HepG2 (cell line): ENCODE data around the gene PSMC3IP. TPM values are rescaled to one million over a fixed set of nuclear protein-coding genes. Genes with fewer than 3 reads are reported as not detected.

ENCODE experiments used
- FOXA3 ChIP-seq: IDR thresholded peaks from 2 replicates; pipeline ENCODE4 v1.6.1; 2016; ENCODE audit warnings: missing genetic modification reagents, missing compliant biosample characterization
- IRF2 ChIP-seq: IDR thresholded peaks from 2 replicates; pipeline ENCODE4 v1.6.1; 2018; ENCODE audit warnings: missing genetic modification reagents, missing compliant biosample characterization
- PITX1 ChIP-seq: sonication (generic); formaldehyde crosslinking; IDR thresholded peaks from 2 replicates; pipeline ENCODE4 v1.5.1; 2020; ENCODE audit warnings: mild to moderate bottlenecking, missing genetic modification reagents
- SKI ChIP-seq: fragments of 450-650 bp; IDR thresholded peaks from one replicate; pipeline ENCODE4 v1.6.1; 2018; ENCODE audit warnings: mild to moderate bottlenecking; ENCODE audit not compliant: partially characterized antibody
- ZNF235 ChIP-seq: sonication (generic); formaldehyde crosslinking; IDR thresholded peaks from 2 replicates; pipeline ENCODE4 v1.8.1; 2023; ENCODE audit warnings: mild to moderate bottlenecking, missing genetic modification reagents, borderline replicate concordance
- ZNF674 ChIP-seq: sonication (generic); formaldehyde crosslinking; IDR thresholded peaks from 2 replicates; pipeline ENCODE4 v1.5.0; 2020; ENCODE audit warnings: low read depth, mild to moderate bottlenecking, missing genetic modification reagents
- polyA plus RNA-seq, 8 experiments: library from polyadenylated mRNA; depleted of rRNA in 3 of 8; stranded (reverse) in 7 of 8; unstranded in 1 of 8; fragments of >200 nt; fragmentation: Illumina TruSeq in 4 of 8; extraction: Trizol in 4 of 8; gene quantifications; 2 replicates each; pipeline versions ENCODE4 v1.2.1 to v1.2.3, GENCODE V29; 2011 to 2016; ENCODE audit warnings: low read depth in 4 of 8, missing spikeins in 1 of 8, mixed read lengths in 1 of 8; ENCODE audit not compliant: insufficient read depth in 1 of 8
- total RNA-seq, 5 experiments: library from RNA; depleted of rRNA; stranded (reverse); fragments of >200 nt; fragmentation: Illumina TruSeq; extraction: Trizol; gene quantifications; 2 replicates each; pipeline ENCODE4 v1.2.3, GENCODE V29; 2016; ENCODE audit warnings: low read depth in 1 of 5
- TF ChIP-seq, protein P1 (sequence below): IDR thresholded peaks from 2 replicates; pipeline ENCODE4 v1.6.1; 2012; ENCODE audit warnings: low read depth, low read length, improper control_type of control experiment
- TF ChIP-seq, protein P2 (sequence below), 2 experiments: sonication (generic) in 1 of 2; formaldehyde crosslinking in 1 of 2; IDR thresholded peaks; 2 replicates each; pipeline versions ENCODE4 v1.4.0 to v1.6.1; 2018 to 2020; ENCODE audit warnings: missing genetic modification reagents in 2 of 2, borderline replicate concordance in 1 of 2, low read depth in 1 of 2, mild to moderate bottlenecking in 1 of 2, missing biosample characterization in 1 of 2
- TF ChIP-seq, protein P3 (sequence below): IDR thresholded peaks from 2 replicates; pipeline ENCODE4 v1.6.1; 2016
- TF ChIP-seq, protein P4 (sequence below): sonication (generic); formaldehyde crosslinking; conservative IDR thresholded peaks from 2 replicates; pipeline ENCODE4 v1.4.0; 2020; ENCODE audit warnings: mild to moderate bottlenecking, missing genetic modification reagents, moderate library complexity

The PSMC3IP gene
- total and polyA plus RNA-seq, 2 of the 13 experiments (the other 11 are each of a cell fraction or from before 2014, with no cell fraction given) = 6.5 to 22.4 TPM

DNA sequence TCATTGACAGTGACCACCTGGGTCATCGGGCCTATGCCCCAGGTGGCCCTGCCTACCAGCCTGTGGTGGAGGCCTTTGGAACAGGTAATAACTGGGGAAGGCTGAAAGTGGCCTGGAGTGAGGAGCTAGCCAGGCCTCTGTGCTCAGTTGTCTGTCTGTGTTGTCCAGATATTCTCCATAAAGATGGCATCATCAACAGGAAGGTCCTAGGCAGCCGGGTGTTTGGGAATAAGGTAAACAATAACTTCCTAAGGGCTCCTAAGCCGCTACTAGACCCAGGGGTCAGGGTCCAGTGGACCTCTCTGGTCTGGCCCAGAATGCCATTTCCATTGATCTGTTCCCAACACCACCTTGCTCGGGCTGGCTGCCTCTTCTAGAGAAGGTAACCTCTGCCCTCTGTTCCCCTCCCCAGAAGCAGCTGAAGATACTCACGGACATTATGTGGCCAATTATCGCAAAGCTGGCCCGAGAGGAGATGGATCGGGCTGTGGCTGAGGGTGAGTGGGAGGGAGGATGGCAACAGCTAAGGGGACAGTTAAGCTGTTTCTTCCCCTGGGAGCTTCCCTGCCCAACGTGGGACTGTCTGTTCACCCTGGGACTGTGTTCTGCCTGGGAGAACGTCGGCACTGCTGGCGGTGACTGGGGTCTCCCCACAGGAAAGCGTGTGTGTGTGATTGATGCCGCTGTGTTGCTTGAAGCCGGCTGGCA, 12.6 kb downstream of the PSMC3IP start (continued):
- no peak for TF ChIP-seq ZNF674 (CRISPR knock-in tag)
- TF ChIP-seq FOXA3 (CRISPR knock-in tag) = peak; percentile 78
- TF ChIP-seq, protein P1, sequence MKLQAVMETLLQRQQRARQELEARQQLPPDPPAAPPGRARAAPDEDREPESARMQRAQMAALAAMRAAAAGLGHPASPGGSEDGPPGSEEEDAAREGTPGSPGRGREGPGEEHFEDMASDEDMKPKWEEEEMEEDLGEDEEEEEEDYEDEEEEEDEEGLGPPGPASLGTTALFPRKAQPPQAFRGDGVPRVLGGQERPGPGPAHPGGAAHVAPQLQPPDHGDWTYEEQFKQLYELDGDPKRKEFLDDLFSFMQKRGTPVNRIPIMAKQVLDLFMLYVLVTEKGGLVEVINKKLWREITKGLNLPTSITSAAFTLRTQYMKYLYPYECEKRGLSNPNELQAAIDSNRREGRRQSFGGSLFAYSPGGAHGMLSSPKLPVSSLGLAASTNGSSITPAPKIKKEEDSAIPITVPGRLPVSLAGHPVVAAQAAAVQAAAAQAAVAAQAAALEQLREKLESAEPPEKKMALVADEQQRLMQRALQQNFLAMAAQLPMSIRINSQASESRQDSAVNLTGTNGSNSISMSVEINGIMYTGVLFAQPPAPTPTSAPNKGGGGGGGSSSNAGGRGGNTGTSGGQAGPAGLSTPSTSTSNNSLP = peak; percentile 39; the same call in 1 of the 2 replicates
- no peak for TF ChIP-seq ZNF235 (CRISPR knock-in tag)
- TF ChIP-seq, protein P2, sequence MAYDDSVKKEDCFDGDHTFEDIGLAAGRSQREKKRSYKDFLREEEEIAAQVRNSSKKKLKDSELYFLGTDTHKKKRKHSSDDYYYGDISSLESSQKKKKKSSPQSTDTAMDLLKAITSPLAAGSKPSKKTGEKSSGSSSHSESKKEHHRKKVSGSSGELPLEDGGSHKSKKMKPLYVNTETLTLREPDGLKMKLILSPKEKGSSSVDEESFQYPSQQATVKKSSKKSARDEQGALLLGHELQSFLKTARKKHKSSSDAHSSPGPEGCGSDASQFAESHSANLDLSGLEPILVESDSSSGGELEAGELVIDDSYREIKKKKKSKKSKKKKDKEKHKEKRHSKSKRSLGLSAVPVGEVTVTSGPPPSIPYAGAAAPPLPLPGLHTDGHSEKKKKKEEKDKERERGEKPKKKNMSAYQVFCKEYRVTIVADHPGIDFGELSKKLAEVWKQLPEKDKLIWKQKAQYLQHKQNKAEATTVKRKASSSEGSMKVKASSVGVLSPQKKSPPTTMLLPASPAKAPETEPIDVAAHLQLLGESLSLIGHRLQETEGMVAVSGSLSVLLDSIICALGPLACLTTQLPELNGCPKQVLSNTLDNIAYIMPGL (CRISPR knock-in tag; IDR thresholded peaks at IDR 0.05; ENCODE audit: borderline replicate concordance in 1 of 2, low read depth in 1 of 2) = no peak; a peak in 1 of 4 replicates
- TF ChIP-seq SKI = peak; percentile 74
- peak; percentile 84 for TF ChIP-seq IRF2 (CRISPR knock-in tag)
- TF ChIP-seq, protein P3, sequence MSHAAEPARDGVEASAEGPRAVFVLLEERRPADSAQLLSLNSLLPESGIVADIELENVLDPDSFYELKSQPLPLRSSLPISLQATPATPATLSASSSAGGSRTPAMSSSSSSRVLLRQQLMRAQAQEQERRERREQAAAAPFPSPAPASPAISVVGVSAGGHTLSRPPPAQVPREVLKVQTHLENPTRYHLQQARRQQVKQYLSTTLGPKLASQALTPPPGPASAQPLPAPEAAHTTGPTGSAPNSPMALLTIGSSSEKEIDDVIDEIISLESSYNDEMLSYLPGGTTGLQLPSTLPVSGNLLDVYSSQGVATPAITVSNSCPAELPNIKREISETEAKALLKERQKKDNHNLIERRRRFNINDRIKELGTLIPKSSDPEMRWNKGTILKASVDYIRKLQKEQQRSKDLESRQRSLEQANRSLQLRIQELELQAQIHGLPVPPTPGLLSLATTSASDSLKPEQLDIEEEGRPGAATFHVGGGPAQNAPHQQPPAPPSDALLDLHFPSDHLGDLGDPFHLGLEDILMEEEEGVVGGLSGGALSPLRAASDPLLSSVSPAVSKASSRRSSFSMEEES (CRISPR knock-in tag) = 0 out of 2 replicates have a peak, but pooled peaks have one; percentile 41
- TF ChIP-seq, protein P4, sequence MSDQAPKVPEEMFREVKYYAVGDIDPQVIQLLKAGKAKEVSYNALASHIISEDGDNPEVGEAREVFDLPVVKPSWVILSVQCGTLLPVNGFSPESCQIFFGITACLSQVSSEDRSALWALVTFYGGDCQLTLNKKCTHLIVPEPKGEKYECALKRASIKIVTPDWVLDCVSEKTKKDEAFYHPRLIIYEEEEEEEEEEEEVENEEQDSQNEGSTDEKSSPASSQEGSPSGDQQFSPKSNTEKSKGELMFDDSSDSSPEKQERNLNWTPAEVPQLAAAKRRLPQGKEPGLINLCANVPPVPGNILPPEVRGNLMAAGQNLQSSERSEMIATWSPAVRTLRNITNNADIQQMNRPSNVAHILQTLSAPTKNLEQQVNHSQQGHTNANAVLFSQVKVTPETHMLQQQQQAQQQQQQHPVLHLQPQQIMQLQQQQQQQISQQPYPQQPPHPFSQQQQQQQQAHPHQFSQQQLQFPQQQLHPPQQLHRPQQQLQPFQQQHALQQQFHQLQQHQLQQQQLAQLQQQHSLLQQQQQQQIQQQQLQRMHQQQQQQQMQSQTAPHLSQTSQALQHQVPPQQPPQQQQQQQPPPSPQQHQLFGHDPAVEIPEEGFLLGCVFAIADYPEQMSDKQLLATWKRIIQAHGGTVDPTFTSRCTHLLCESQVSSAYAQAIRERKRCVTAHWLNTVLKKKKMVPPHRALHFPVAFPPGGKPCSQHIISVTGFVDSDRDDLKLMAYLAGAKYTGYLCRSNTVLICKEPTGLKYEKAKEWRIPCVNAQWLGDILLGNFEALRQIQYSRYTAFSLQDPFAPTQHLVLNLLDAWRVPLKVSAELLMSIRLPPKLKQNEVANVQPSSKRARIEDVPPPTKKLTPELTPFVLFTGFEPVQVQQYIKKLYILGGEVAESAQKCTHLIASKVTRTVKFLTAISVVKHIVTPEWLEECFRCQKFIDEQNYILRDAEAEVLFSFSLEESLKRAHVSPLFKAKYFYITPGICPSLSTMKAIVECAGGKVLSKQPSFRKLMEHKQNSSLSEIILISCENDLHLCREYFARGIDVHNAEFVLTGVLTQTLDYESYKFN = peak; percentile 96
- peak; percentile 83 for TF ChIP-seq PITX1 (CRISPR knock-in tag)
